ENCODE measurements around the gene ZNF609.

GRCh38 chr15:64500695-64501395 is 40.5 kb downstream of the ZNF609 start:
- no peak for TF ChIP-seq EZH2phosphoT487 (IDR thresholded peaks at IDR 0.05; ENCODE audit: borderline replicate concordance, low read length)
- TF ChIP-seq EZH2 (IDR thresholded peaks at IDR 0.05; ENCODE audit: low read length, unreplicated experiment) = no peak
